AG04450 (cell line): ENCODE data around the gene CASQ1. TPM values are rescaled to one million over a fixed set of nuclear protein-coding genes. Genes with fewer than 3 reads are reported as not detected.

Experiments used
- CTCF ChIA-PET: fragments of 300-600, 350-600 bp; formaldehyde crosslinking; extraction: SDS; loops from one replicate; lab custom pipeline; 2022; ENCODE audit warnings: antibody characterized with exemption, inconsistent platforms; lab: Charles Lee
- POLR2A ChIA-PET: fragments of 350-600 bp; formaldehyde crosslinking; extraction: SDS; loops from one replicate; lab custom pipeline; 2021; ENCODE audit warnings: antibody characterized with exemption, inconsistent platforms; lab: Yijun Ruan, JAX
- DNase-seq: peaks from one replicate; pipeline ENCODE4 v3.0.0-alpha.2; 2011; ENCODE audit warnings: low read depth, low spot score
- H3K27ac ChIP-seq: one replicate; pipeline ENCODE4 v1.5.1; 2012; ENCODE audit warnings: low read depth, low read length, control low read depth
- H3K27me3 ChIP-seq: one replicate; pipeline ENCODE4 v1.6.0; 2012; ENCODE audit warnings: low read length; ENCODE audit not compliant: control insufficient read depth, insufficient read depth
- H3K4me3 ChIP-seq: 2 replicates; pipeline ENCODE4 v1.5.1; 2011; ENCODE audit warnings: mild to moderate bottlenecking, low read depth, low read length, control low read depth
- H3K9me3 ChIP-seq: 2 replicates; pipeline ENCODE4 v1.5.1; 2012; ENCODE audit warnings: low read length; ENCODE audit not compliant: control insufficient read depth, insufficient read depth
- CTCF ChIP-seq: IDR thresholded peaks from 2 replicates; pipeline ENCODE4 v1.5.1; 2011; ENCODE audit warnings: low read depth, low read length, control low read depth, inconsistent platforms
- polyA plus RNA-seq: library from polyadenylated mRNA; depleted of rRNA; stranded (reverse); fragments of >200 nt; gene quantifications from 2 replicates; pipeline ENCODE4 v1.2.3, GENCODE V29; 2011

CASQ1 gene
- polyA plus RNA-seq, 1 experiment = 0.17 TPM

- TF ChIP-seq CTCF = no peak
- CTCF ChIA-PET = interaction anchor here (0.8 to 2.2 kb wide), 2 partner anchors 27 kb away, joined by 6 to 8 read pairs; no protein-coding TSS in a partner anchor
- H3K4me3 ChIP-seq = no peak overlapping the region
- H3K9me3 ChIP-seq = no peaks in the 10 kb centered on the region
- DNase-seq = no peak
- peaks cover 13% of the 10 kb centered on the region for H3K27me3 ChIP-seq
- POLR2A ChIA-PET = no interaction called here
- no peak overlapping the region for H3K27ac ChIP-seq
Measured at GRCh38 chr1:160166166-160166868, 24.1 kb upstream of the CASQ1 start.

- POLR2A ChIA-PET = no interaction called here
- CTCF ChIA-PET = interaction anchor here (0.8 kb wide), 1 partner anchor 26 kb away, joined by 6 read pairs; no protein-coding TSS in a partner anchor
- Histone ChIP-seq H3K4me3 (no peak overlapping the region), H3K9me3 (no peaks in the 10 kb centered on the region), H3K27me3 (peaks cover 17% of the 10 kb centered on the region), H3K27ac (no peak overlapping the region)
- no peak for TF ChIP-seq CTCF
- no peak for DNase-seq
Measured at GRCh38 chr1:160167056-160167455, 23.3 kb upstream of the CASQ1 start.

GRCh38 chr1:160167580-160167979 is 22.8 kb upstream of the CASQ1 start:
- ChIA-PET POLR2A (no interaction called here), CTCF (no interaction called here)
- no peak for DNase-seq
- TF ChIP-seq CTCF = no peak
- no peak overlapping the region for H3K4me3 ChIP-seq
- peaks cover 17% of the 10 kb centered on the region for H3K27me3 ChIP-seq
- H3K27ac ChIP-seq = no peak overlapping the region
- H3K9me3 ChIP-seq = no peaks in the 10 kb centered on the region

- TF ChIP-seq CTCF = no peak
- H3K27ac ChIP-seq = no peak overlapping the region
- H3K9me3 ChIP-seq = no peaks in the 10 kb centered on the region
- peaks cover 21% of the 10 kb centered on the region for H3K27me3 ChIP-seq
- ChIA-PET POLR2A (no interaction called here), CTCF (interaction anchor here (0.7 kb wide), 1 partner anchor 84 kb away, joined by 4 read pairs; no protein-coding TSS in a partner anchor)
- no peak overlapping the region for H3K4me3 ChIP-seq
- no peak for DNase-seq
Measured at GRCh38 chr1:160168016-160168415, 22.4 kb upstream of the CASQ1 start.

- TF ChIP-seq CTCF = no peak
- Histone ChIP-seq H3K9me3 (no peaks in the 10 kb centered on the region), H3K4me3 (no peak overlapping the region), H3K27me3 (peaks cover 24% of the 10 kb centered on the region), H3K27ac (no peak overlapping the region)
- no peak for DNase-seq
- ChIA-PET POLR2A (no interaction called here), CTCF (interaction anchor here (0.7 to 0.9 kb wide), 3 partner anchors 25 to 84 kb away, joined by 3 to 5 read pairs (median 4); no protein-coding TSS in a partner anchor)
Measured at GRCh38 chr1:160168609-160169369, 21.6 kb upstream of the CASQ1 start.
